Activated naive CD8-positive, alpha-beta T cell (primary cell): Measurements from ENCODE around the gene TTC22.

Experiments
- H3K27ac Mint-ChIP-seq: one replicate; pipeline ENCODE4 v1.8.0; 2021; ENCODE audit warnings: mixed read lengths
- H3K27me3 Mint-ChIP-seq: one replicate; pipeline ENCODE4 v1.8.0; 2021; ENCODE audit warnings: mixed read lengths
- H3K36me3 Mint-ChIP-seq: one replicate; pipeline ENCODE4 v1.8.0; 2021; ENCODE audit warnings: mixed read lengths
- H3K4me1 Mint-ChIP-seq: one replicate; pipeline ENCODE4 v1.8.0; 2021; ENCODE audit warnings: low read depth, mixed read lengths
- H3K4me3 Mint-ChIP-seq: one replicate; pipeline ENCODE4 v1.8.0; 2021; ENCODE audit warnings: mild to moderate bottlenecking, mixed read lengths
- H3K9me3 Mint-ChIP-seq: one replicate; pipeline ENCODE4 v1.8.0; 2021; ENCODE audit warnings: low read depth, mixed read lengths

The TTC22 gene

GRCh38 chr1:54764922-54765561, 36.1 kb downstream of the TTC22 start:
- H3K27ac Mint-ChIP-seq, result peak overlapping the region; percentile 81
- H3K4me1 Mint-ChIP-seq, result peaks cover 24% of the 10 kb centered on the region
- no peaks in the 10 kb centered on the region for H3K9me3 Mint-ChIP-seq
- H3K4me3 Mint-ChIP-seq, result peak overlapping the region; percentile 91
- no peaks in the 10 kb centered on the region for H3K36me3 Mint-ChIP-seq
- H3K27me3 Mint-ChIP-seq, result no peaks in the 10 kb centered on the region

DNA sequence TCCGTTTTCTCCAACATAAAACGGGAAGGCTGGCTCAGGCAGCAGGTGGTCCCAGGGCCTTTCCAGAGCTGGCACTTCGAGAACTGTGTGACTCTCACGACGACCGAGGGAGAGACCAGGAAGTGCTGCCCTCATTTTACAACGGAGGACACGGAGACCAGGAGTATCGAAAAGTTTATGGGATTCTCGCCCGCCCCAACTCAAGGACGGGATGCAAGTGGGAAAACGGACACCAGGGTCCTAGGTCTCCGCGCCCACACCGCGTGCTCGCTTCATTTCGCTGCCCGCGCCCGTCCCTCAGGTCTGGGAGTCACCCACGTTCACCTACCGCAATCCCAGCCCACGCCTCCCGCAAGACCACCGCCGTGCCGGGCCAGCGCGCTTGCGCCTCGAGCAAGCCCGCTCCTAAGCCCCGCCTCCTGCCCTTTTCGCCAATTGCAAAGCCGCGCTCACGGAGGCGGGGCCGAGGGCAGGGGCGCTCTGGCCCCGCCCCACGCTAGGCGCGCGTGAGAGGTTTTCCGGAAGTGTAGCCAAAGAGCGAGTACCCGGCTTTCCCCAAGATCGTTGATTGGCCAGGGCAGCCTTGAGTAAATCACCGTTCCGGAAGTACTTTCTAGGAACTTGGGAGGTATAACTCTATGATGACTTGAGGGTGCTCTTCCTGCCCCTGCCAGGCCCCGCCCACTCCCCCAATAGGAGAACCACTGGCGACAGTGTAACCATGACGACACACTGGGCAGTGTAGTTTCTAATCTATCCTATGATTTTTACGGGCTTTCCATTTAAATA, 36.8 kb downstream of the TTC22 start, which contains the start of gene PARS2:
TSS of gene PARS2 (minus strand) at position 391 of the 789 bp plus-strand sequence. CDS start 5,362 bp downstream, outside the sequence.
- Mint-ChIP-seq H3K9me3 (no peaks in the 10 kb centered on the region), H3K27ac (peak within 1 kb of the TSS; percentile 93), H3K4me3 (peak within 1 kb of the TSS; percentile 91), H3K36me3 (no peaks in the 10 kb centered on the region), H3K27me3 (no peaks in the 10 kb centered on the region), H3K4me1 (peaks cover 26% of the 10 kb centered on the region)

- Mint-ChIP-seq H3K36me3 (no peaks in the 10 kb centered on the region), H3K9me3 (no peaks in the 10 kb centered on the region), H3K27me3 (no peaks in the 10 kb centered on the region), H3K4me3 (peak overlapping the region; percentile 91), H3K4me1 (peaks cover 26% of the 10 kb centered on the region), H3K27ac (peak overlapping the region; percentile 93)
Observed at GRCh38 chr1:54763816-54764132, 37.3 kb downstream of the TTC22 start.

DNA sequence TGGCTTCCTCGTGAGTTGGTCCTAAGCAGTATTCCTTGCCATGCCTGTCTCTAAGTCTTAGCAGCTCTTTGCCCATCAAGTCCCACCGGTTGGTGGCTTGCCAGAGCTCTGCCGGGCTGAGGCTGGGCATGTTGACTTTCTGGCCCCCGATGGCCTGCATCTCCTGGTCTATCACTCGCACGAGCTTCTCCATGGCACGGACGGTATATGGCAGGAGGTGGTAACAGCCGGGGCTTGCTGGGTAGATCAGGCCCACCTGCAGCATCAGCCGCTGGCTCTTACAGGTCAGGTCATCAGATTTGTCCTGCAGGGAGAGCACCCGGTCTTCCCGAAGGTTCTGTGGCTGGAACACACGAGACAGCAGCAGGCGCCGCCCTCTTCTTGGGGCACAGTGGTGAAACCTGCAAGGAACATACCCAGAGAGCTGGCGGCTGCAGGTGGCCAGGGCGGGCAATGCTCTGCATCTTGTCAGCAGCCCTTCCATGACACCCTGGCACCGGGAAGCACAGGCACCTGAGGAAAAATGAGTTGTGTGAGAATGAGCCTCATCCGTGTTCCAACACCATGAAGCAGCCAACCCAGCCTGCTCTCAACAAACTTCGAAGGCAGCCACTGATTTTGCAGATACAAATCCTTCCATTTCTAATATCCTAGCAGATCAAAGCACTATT, 42.3 kb downstream of the TTC22 start:
- no peaks in the 10 kb centered on the region for H3K9me3 Mint-ChIP-seq
- peaks cover 19% of the 10 kb centered on the region for H3K4me1 Mint-ChIP-seq
- H3K36me3 Mint-ChIP-seq, result peaks cover 4% of the 10 kb centered on the region
- H3K4me3 Mint-ChIP-seq, result no peak overlapping the region
- H3K27ac Mint-ChIP-seq, result no peak overlapping the region
- no peaks in the 10 kb centered on the region for H3K27me3 Mint-ChIP-seq

DNA sequence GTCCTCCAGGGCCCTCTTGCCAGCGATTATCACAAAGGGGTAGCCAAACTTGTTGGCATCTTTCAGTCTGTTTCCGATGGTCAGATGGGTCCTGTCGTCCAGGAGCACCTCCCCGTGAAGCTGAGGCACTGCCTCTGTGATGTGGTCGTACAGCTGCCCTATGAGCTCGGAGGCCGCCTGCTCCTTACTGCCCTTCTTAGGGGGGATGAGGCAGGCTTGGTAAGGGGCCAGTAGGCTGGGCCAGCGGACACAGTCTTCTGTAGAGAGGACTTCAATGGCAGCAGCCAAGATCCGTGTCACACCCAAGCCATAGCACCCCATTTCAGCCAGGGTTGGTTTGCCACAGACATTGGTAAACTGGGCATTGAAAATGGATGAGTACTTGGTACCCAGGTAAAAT, 43.3 kb downstream of the TTC22 start:
- Mint-ChIP-seq H3K9me3 (no peaks in the 10 kb centered on the region), H3K4me1 (peaks cover 9% of the 10 kb centered on the region), H3K27ac (no peak overlapping the region), H3K36me3 (peaks cover 4% of the 10 kb centered on the region), H3K27me3 (no peaks in the 10 kb centered on the region), H3K4me3 (no peak overlapping the region)

- H3K36me3 Mint-ChIP-seq, result peaks cover 4% of the 10 kb centered on the region
- no peaks in the 10 kb centered on the region for H3K4me1 Mint-ChIP-seq
- no peaks in the 10 kb centered on the region for H3K9me3 Mint-ChIP-seq
- H3K27ac Mint-ChIP-seq, result no peak overlapping the region
- no peaks in the 10 kb centered on the region for H3K27me3 Mint-ChIP-seq
- no peak overlapping the region for H3K4me3 Mint-ChIP-seq
Observed at GRCh38 chr1:54754486-54755285, 46.4 kb downstream of the TTC22 start.

- Mint-ChIP-seq H3K27ac (no peak overlapping the region), H3K36me3 (peaks cover 4% of the 10 kb centered on the region), H3K4me3 (no peak overlapping the region), H3K27me3 (no peaks in the 10 kb centered on the region), H3K9me3 (no peaks in the 10 kb centered on the region), H3K4me1 (no peaks in the 10 kb centered on the region)
Observed at GRCh38 chr1:54754045-54754444, 47.1 kb downstream of the TTC22 start.

- no peaks in the 10 kb centered on the region for H3K4me1 Mint-ChIP-seq
Observed at GRCh38 chr1:54751426-54751825, 49.7 kb downstream of the TTC22 start.

GRCh38 chr1:54750596-54750995, 50.5 kb downstream of the TTC22 start:
- no peak overlapping the region for H3K4me3 Mint-ChIP-seq
- no peaks in the 10 kb centered on the region for H3K36me3 Mint-ChIP-seq
- no peaks in the 10 kb centered on the region for H3K9me3 Mint-ChIP-seq
- H3K4me1 Mint-ChIP-seq, result no peaks in the 10 kb centered on the region
- H3K27me3 Mint-ChIP-seq, result no peaks in the 10 kb centered on the region
- no peak overlapping the region for H3K27ac Mint-ChIP-seq

More at GRCh38 chr1:54751426-54751825, 49.7 kb downstream of the TTC22 start:
- peaks cover 4% of the 10 kb centered on the region for H3K36me3 Mint-ChIP-seq
- H3K9me3 Mint-ChIP-seq, result no peaks in the 10 kb centered on the region
- H3K27me3 Mint-ChIP-seq, result no peaks in the 10 kb centered on the region
- H3K27ac Mint-ChIP-seq, result no peak overlapping the region
- H3K4me3 Mint-ChIP-seq, result no peak overlapping the region

DNA sequence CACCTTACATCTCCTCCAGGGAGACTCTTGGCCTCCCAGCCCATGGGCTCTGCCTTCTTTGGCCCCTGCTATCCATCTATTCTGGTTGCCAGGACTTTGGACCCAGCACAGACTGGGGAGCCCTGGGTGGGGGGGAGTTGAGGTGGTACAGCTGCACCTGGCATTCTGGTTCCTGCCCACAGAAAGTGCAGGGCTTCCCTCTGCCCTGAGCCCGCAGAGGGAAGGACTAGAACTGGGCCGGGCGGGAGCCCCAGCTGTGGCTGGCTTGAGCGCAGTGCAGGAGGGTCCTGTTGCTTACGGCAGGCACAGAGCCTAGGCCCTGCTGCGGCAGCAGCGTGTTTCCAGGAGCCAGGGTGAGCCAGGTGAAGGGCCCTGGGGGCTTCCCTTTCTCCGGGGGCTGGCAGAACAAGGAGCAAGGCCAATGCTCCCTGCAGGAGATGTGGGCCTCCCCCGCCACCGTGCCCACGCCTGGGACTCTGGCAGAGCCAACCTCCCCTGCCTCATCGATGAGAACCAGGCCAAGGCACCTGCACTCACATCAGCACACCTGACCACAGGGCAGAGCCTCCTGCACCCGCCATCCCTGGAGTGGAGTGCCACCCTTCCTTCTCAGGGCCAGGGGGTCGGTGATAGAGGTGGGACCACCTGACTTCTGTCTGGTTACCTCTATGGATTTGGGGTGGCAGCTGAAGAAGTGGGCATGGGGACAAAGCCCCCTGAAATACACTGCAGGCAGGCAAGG, 52.9 kb downstream of the TTC22 start:
- no peaks in the 10 kb centered on the region for H3K4me1 Mint-ChIP-seq
- no peaks in the 10 kb centered on the region for H3K9me3 Mint-ChIP-seq
- no peak overlapping the region for H3K27ac Mint-ChIP-seq
- no peaks in the 10 kb centered on the region for H3K36me3 Mint-ChIP-seq
- no peak overlapping the region for H3K4me3 Mint-ChIP-seq
- H3K27me3 Mint-ChIP-seq, result no peaks in the 10 kb centered on the region

- H3K27ac Mint-ChIP-seq, result no peak overlapping the region
- no peak overlapping the region for H3K4me3 Mint-ChIP-seq
- no peaks in the 10 kb centered on the region for H3K9me3 Mint-ChIP-seq
- H3K4me1 Mint-ChIP-seq, result no peaks in the 10 kb centered on the region
- no peaks in the 10 kb centered on the region for H3K27me3 Mint-ChIP-seq
- no peaks in the 10 kb centered on the region for H3K36me3 Mint-ChIP-seq
Observed at GRCh38 chr1:54745864-54746263, 55.3 kb downstream of the TTC22 start.

DNA sequence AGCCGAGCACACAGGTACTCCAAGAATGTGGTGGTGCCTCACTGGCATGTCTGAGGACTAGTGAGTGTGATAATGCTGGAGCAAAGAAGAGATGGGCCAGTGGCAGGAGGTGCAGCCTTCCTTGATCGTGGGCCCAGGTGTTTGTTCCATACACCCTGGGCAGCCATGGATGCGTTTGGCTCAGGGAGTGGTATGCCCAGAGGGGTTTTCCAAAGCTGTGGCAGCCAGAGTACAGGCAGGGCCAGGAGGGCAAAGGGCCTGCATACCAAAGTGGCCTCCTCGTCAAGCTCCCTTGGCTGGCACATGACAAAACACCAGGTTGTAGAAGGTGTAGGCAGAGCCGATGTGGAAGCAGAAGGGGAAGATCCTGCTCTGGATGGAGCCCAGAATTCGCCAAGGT, 55.8 kb downstream of the TTC22 start:
- no peaks in the 10 kb centered on the region for H3K36me3 Mint-ChIP-seq
- no peak overlapping the region for H3K27ac Mint-ChIP-seq
- no peaks in the 10 kb centered on the region for H3K9me3 Mint-ChIP-seq
- H3K4me1 Mint-ChIP-seq, result no peaks in the 10 kb centered on the region
- H3K27me3 Mint-ChIP-seq, result no peaks in the 10 kb centered on the region
- H3K4me3 Mint-ChIP-seq, result no peak overlapping the region

DNA sequence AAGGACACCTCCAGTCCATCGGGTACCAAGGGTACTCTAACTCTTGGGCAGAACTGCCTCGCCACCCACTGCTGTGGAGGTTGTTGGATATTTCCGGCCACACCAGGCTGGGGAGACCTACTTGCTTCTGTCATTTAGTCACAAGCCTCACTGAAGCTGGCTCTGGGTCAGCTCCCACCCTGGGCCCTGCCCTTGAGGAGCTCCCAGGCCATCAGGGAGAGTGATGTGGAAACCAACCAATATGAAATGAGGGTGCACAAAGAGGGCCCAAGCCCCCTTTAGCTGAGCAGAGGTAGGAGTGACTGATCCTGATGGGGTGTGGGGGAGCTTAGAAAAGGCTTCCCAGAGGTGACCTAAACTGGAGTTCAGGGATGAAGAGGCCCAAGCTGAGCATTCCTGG, 56.4 kb downstream of the TTC22 start:
- Mint-ChIP-seq H3K4me1 (no peaks in the 10 kb centered on the region), H3K27ac (no peak overlapping the region), H3K4me3 (no peak overlapping the region), H3K27me3 (no peaks in the 10 kb centered on the region), H3K36me3 (no peaks in the 10 kb centered on the region), H3K9me3 (no peaks in the 10 kb centered on the region)
